SK-N-MC (cell line): ENCODE measurements around the gene RTL10.

ENCODE experiments used
- EZH2 ChIP-seq: fragments of 200-600 bp; sonication (generic); IDR thresholded peaks from one replicate; pipeline ENCODE4 v1.6.1; 2017; ENCODE audit warnings: antibody characterized with exemption
- POLR2AphosphoS5 ChIP-seq: IDR thresholded peaks from 2 replicates; pipeline ENCODE4 v1.6.1; 2012; ENCODE audit warnings: mild to moderate bottlenecking, low read depth, low read length, borderline replicate concordance

GRCh38 chr22:19889951-19890350 lies 35.3 kb upstream of the RTL10 start:
- TF ChIP-seq EZH2 (no peak), POLR2AphosphoS5 (no peak)
